OCI-LY3 (cell line): ENCODE results near the gene NDUFV1.
"Not testable (repeated sequence)": the region's sequence is repeated elsewhere in the genome, so short reads cannot be mapped to it uniquely, and the experiment has no call there.

Source experiments
- H2AFZ ChIP-seq: fragments of 200-600, 300-600 bp; shearing (Covaris generic); 2 replicates; pipeline ENCODE4 v1.6.0; 2014; ENCODE audit warnings: antibody characterized with exemption, low read depth, low read length
- H3K27ac ChIP-seq: fragments of 200-600, 300-600 bp; sonication (generic); 2 replicates; pipeline ENCODE4 v1.5.1; 2014; ENCODE audit warnings: mild to moderate bottlenecking, low read length, moderate library complexity, mixed read lengths
- H3K27me3 ChIP-seq: fragments of 200-600, 300-600 bp; sonication (generic); 2 replicates; pipeline ENCODE4 v1.6.1; 2014; ENCODE audit warnings: low read depth, low read length, mixed read lengths
- H3K36me3 ChIP-seq: fragments of 200-600, 300-600 bp; sonication (generic); replicated peaks from 2 replicates; pipeline ENCODE3; 2014; ENCODE audit warnings: low read depth, low read length, mixed read lengths
- H3K4me1 ChIP-seq: fragments of 300-600, 200-600 bp; sonication (generic); 2 replicates; pipeline ENCODE4 v1.6.1; 2014; ENCODE audit warnings: low read length, mixed read lengths
- H3K4me2 ChIP-seq: fragments of 200-600, 300-600 bp; sonication (generic); 2 replicates; pipeline ENCODE4 v1.6.1; 2014; ENCODE audit warnings: low read length, mixed read lengths
- H3K4me3 ChIP-seq: fragments of 300-600, 200-600 bp; sonication (generic); 2 replicates; pipeline ENCODE4 v1.5.1; 2014; ENCODE audit warnings: antibody characterized with exemption, mild to moderate bottlenecking, low read length, moderate library complexity
- H3K79me2 ChIP-seq: fragments of 300-600, 200-600 bp; shearing (Covaris generic); 2 replicates; pipeline ENCODE4 v1.6.1; 2014; ENCODE audit warnings: mild to moderate bottlenecking, low read length, mixed read lengths
- H3K9ac ChIP-seq: fragments of 300-600, 200-600 bp; shearing (Covaris generic); 2 replicates; pipeline ENCODE4 v1.6.0; 2014; ENCODE audit warnings: mild to moderate bottlenecking, low read length, moderate library complexity
- H3K9me3 ChIP-seq: fragments of 200-600, 300-600 bp; shearing (Covaris generic); 2 replicates; pipeline ENCODE4 v1.6.1; 2014; ENCODE audit warnings: low read length, mixed read lengths; ENCODE audit not compliant: insufficient read depth
- H4K20me1 ChIP-seq: fragments of 200-600, 300-600 bp; sonication (generic); 2 replicates; pipeline ENCODE4 v1.6.1; 2016; ENCODE audit warnings: low read length, mixed read lengths; ENCODE audit not compliant: insufficient read depth
- EZH2phosphoT487 ChIP-seq: fragments of 200-600 bp; shearing (Covaris generic); IDR thresholded peaks from 2 replicates; pipeline ENCODE4 v1.6.1; 2018; ENCODE audit warnings: antibody characterized with exemption, mixed run types, low read depth
- TF ChIP-seq, protein P1 (sequence below): fragments of 200-600, 300-600 bp; sonication (generic); IDR thresholded peaks from 2 replicates; pipeline ENCODE4 v1.5.1; 2014; ENCODE audit warnings: antibody characterized with exemption, low read length, low read depth

The NDUFV1 gene

GRCh38 chr11:67617243-67617953 lies 10.7 kb downstream of the NDUFV1 start:
- no peaks in the 10 kb centered on the region for H3K9me3 ChIP-seq
- H3K4me2 ChIP-seq: no peak overlapping the region
- TF ChIP-seq, protein P1, sequence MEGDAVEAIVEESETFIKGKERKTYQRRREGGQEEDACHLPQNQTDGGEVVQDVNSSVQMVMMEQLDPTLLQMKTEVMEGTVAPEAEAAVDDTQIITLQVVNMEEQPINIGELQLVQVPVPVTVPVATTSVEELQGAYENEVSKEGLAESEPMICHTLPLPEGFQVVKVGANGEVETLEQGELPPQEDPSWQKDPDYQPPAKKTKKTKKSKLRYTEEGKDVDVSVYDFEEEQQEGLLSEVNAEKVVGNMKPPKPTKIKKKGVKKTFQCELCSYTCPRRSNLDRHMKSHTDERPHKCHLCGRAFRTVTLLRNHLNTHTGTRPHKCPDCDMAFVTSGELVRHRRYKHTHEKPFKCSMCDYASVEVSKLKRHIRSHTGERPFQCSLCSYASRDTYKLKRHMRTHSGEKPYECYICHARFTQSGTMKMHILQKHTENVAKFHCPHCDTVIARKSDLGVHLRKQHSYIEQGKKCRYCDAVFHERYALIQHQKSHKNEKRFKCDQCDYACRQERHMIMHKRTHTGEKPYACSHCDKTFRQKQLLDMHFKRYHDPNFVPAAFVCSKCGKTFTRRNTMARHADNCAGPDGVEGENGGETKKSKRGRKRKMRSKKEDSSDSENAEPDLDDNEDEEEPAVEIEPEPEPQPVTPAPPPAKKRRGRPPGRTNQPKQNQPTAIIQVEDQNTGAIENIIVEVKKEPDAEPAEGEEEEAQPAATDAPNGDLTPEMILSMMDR: no peak
- no peak for TF ChIP-seq EZH2phosphoT487
- no peak overlapping the region for H2AFZ ChIP-seq
- peaks cover 22% of the 10 kb centered on the region for H3K4me1 ChIP-seq
- H4K20me1 ChIP-seq: no peaks in the 10 kb centered on the region
- no peak overlapping the region for H3K9ac ChIP-seq
- H3K36me3 ChIP-seq: peaks cover 2% of the 10 kb centered on the region
- no peak overlapping the region for H3K4me3 ChIP-seq
- no peaks in the 10 kb centered on the region for H3K79me2 ChIP-seq
- H3K27ac ChIP-seq: no peak overlapping the region
- H3K27me3 ChIP-seq: peaks cover 2% of the 10 kb centered on the region; the same call in 1 of the 2 replicates

DNA sequence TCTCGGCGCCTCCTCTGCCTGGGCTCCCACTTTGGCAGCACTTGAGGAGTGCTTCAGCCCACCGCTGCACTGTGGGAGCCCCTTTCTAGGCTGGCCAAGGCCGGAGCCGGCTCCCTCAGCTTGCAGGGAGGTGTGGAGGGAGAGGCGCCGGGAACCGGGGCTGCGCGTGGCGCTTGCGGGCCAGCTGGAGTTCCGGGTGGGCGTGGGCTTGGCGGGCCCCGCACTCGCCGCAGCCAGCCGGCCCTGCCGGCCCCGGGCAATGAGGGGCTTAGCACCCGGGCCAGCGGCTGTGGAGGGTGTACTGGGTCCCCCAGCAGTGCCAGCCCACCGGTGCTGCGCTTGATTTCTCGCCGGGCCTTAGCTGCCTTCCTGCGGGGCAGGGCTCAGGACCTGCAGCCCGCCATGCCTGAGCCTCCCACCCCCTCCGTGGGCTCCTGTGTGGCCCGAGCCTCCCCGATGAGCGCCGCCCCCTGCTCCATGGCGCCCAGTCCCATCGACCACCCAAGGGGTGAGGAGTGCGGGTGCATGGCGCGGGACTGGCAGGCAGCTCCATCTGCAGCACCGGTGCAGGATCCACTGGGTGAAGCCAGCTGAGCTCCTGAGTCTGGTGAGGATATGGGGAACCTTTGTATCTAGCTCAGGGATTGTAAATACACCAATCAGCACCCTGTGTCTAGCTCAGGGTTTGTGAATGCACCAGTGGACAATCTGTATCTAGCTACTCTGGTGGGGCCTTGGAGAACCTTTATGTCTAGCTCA lies 12.3 kb downstream of the NDUFV1 start:
- H3K9me3 ChIP-seq, H3K36me3 ChIP-seq, H3K79me2 ChIP-seq, H2AFZ ChIP-seq, H4K20me1 ChIP-seq, H3K27me3 ChIP-seq, H3K4me2 ChIP-seq, H3K4me3 ChIP-seq, H3K9ac ChIP-seq, H3K27ac ChIP-seq: not testable (repeated sequence)
- H3K4me1 ChIP-seq: peaks cover 12% of the 10 kb centered on the region

DNA sequence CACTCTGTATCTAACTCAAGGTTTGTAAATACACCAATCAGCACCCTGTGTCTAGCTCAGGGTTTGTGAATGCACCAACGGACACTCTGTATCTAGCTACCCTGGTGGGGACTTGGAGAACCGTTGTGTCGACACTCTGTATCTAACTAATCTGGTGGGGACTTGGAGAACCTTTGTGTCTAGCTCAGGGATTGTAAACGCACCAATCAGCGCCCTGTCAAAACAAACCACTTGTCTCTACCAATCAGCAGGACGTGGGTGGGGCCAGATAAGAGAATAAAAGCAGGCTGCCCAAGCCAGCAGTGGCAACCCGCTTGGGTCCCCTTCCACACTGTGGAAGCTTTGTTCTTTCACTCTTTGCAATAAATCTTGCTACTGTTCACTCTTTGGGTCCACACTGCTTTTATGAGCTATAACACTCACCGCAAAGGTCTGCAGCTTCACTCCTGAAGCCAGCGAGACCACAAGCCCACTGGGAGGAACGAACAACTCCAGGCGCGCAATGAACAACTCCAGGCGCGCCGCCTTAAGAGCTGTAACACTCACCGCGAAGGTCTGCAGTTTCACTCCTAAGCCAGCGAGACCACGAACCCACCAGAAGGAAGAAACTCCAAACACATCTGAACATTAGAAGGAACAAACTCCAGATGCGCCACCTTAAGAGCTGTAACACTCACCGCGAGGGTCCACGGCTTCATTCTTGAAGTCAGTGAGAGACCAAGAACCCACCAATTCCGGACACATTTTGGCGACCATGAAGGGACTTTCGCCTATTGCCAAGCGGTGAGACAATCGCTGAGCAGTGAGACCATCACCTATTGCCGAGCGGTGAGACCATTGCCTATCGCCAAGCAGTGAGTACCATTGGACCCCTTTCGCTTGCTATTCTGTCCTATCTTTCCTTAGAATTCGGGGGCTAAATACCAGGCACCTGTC lies 13.2 kb downstream of the NDUFV1 start:
- not testable (repeated sequence) for H3K27ac ChIP-seq, H3K9ac ChIP-seq, H3K27me3 ChIP-seq, H2AFZ ChIP-seq, H3K79me2 ChIP-seq, H4K20me1 ChIP-seq, H3K36me3 ChIP-seq, H3K4me2 ChIP-seq, H3K4me1 ChIP-seq, H3K9me3 ChIP-seq, H3K4me3 ChIP-seq

DNA sequence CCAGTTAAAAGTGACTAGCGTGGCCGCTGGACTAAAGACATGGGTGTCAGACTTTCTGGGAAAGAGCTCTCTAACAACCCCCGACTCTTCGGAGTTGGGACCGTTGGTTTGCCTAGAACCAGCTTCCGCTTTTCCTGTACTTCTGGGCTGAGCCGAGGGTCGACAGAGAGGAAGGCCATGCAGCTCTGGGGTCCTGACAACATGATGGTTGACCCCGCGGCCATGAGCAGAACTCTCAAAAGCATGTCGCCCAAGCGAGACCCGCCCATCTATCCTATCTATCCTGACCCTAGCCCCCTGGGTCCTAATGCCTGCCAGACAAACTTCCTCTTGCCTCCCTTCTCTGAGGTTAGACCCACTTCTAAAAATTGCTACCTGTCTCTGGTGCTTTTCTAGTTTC lies 13.9 kb downstream of the NDUFV1 start:
- not testable (repeated sequence) for H3K79me2 ChIP-seq, H3K36me3 ChIP-seq, H3K4me1 ChIP-seq, H3K4me2 ChIP-seq, H3K27ac ChIP-seq, H3K9me3 ChIP-seq, H4K20me1 ChIP-seq, H3K9ac ChIP-seq, H3K27me3 ChIP-seq, H2AFZ ChIP-seq, H3K4me3 ChIP-seq

GRCh38 chr11:67621928-67622327 lies 15.2 kb downstream of the NDUFV1 start:
- H3K36me3 ChIP-seq, H3K9me3 ChIP-seq, H3K4me3 ChIP-seq, H2AFZ ChIP-seq, H3K79me2 ChIP-seq, H3K4me2 ChIP-seq, H3K27ac ChIP-seq, H4K20me1 ChIP-seq, H3K4me1 ChIP-seq, H3K27me3 ChIP-seq, H3K9ac ChIP-seq: not testable (repeated sequence)

- H3K9me3 ChIP-seq, H3K79me2 ChIP-seq, H3K36me3 ChIP-seq, H4K20me1 ChIP-seq, H2AFZ ChIP-seq, H3K4me3 ChIP-seq, H3K9ac ChIP-seq, H3K4me1 ChIP-seq, H3K27me3 ChIP-seq, H3K27ac ChIP-seq, H3K4me2 ChIP-seq: not testable (repeated sequence)
Observed at GRCh38 chr11:67622905-67623304, 16.2 kb downstream of the NDUFV1 start.

- H3K79me2 ChIP-seq: not testable (repeated sequence)
Observed at GRCh38 chr11:67623795-67624194, 17.1 kb downstream of the NDUFV1 start.

DNA sequence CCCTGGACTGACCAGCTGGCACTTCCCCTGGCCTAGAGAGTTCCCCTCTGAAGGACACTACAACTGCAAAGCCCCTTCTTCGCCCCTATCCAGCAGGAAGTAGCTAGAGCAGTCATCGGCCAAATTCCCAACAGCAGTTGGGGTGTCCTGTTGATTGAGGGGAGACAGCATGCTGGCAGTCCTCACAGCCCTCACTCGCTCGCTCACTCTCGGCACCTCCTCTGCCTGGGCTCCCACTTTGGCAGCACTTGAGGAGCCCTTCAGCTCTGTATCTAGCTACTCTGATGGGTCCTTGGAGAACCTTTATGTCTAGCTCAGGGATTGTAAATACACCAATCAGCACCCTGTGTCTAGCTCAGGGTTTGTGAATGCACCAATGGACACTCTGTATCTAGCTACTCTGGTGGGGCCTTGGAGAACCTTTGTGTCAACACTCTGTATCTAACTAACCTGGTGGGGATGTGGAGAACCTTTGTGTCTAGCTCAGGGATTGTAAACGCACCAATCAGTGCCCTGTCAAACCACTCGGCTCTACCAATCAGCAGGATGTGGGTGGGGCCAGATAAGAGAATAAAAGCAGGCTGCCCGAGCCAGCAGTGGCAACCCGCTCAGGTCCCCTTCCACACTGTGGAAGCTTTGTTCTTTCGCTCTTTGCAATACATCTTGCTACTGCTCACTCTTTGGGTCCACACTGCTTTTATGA lies 19.5 kb downstream of the NDUFV1 start:
- H3K27ac ChIP-seq, H2AFZ ChIP-seq, H3K4me3 ChIP-seq, H3K27me3 ChIP-seq, H3K4me2 ChIP-seq, H3K9ac ChIP-seq, H3K79me2 ChIP-seq, H4K20me1 ChIP-seq, H3K9me3 ChIP-seq: not testable (repeated sequence)
- peaks cover 17% of the 10 kb centered on the region for H3K4me1 ChIP-seq
- peaks cover 10% of the 10 kb centered on the region for H3K36me3 ChIP-seq

More at GRCh38 chr11:67623795-67624194, 17.1 kb downstream of the NDUFV1 start:
- H3K4me1 ChIP-seq, H3K27ac ChIP-seq, H3K9ac ChIP-seq, H3K4me3 ChIP-seq, H4K20me1 ChIP-seq, H2AFZ ChIP-seq, H3K27me3 ChIP-seq, H3K9me3 ChIP-seq, H3K4me2 ChIP-seq: not testable (repeated sequence)
- H3K36me3 ChIP-seq: peaks cover 10% of the 10 kb centered on the region
